ENCODE results near the gene GPRIN3.

Gene GPRIN3

DNA sequence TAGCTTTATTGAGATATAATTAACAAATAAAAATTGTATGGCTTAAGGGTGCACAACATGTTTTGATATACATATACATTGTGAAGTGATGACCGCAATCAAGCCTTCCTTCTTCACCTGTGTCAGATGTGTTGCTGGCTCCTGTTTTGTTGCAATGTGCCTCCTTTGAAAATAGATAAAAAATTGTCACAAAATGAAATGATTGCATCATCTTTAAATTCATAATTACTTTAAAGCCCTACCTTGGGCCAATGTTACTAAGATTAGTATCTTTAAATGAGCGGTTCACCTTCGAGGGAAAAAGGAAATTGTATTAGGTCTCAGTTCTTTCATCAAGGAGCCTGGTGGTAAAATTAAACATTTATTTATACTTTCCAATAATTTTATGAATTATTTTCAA is 77.3 kb downstream of the GPRIN3 start:
- Histone ChIP-seq H3K27me3 (ENCODE audit: insufficient read depth, low read length, poor library complexity) (no peaks in the 10 kb centered on the region), H3K27ac (ENCODE audit: low read length) (no peak overlapping the region), H3K4me3 (ENCODE audit: low read depth in 1 of 2, low read length in 2 of 2) (no peak overlapping the region), H3K79me2 (ENCODE audit: insufficient read depth, low read length) (no peaks in the 10 kb centered on the region), H3K4me1 (ENCODE audit: insufficient read depth, low read length) (peaks cover 3% of the 10 kb centered on the region; the same call in 1 of the 2 replicates), H3K9ac (ENCODE audit: low read depth, low read length) (no peak overlapping the region), H3K9me3 (ENCODE audit: insufficient read depth, low read length, severe bottlenecking) (no peaks in the 10 kb centered on the region), H4K20me1 (ENCODE audit: insufficient read depth, low read length) (no peaks in the 10 kb centered on the region), H3K4me2 (ENCODE audit: insufficient read depth, low read length) (no peak overlapping the region), H2AFZ (ENCODE audit: low read depth, low read length) (no peak overlapping the region), H3K36me3 (ENCODE audit: insufficient read depth, low read length) (no peaks in the 10 kb centered on the region)
- DNase-seq: no peak
- ATAC-seq (ENCODE audit: insufficient read depth, low read depth): no peak
- TF ChIP-seq, protein P1, sequence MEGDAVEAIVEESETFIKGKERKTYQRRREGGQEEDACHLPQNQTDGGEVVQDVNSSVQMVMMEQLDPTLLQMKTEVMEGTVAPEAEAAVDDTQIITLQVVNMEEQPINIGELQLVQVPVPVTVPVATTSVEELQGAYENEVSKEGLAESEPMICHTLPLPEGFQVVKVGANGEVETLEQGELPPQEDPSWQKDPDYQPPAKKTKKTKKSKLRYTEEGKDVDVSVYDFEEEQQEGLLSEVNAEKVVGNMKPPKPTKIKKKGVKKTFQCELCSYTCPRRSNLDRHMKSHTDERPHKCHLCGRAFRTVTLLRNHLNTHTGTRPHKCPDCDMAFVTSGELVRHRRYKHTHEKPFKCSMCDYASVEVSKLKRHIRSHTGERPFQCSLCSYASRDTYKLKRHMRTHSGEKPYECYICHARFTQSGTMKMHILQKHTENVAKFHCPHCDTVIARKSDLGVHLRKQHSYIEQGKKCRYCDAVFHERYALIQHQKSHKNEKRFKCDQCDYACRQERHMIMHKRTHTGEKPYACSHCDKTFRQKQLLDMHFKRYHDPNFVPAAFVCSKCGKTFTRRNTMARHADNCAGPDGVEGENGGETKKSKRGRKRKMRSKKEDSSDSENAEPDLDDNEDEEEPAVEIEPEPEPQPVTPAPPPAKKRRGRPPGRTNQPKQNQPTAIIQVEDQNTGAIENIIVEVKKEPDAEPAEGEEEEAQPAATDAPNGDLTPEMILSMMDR (IDR thresholded peaks at IDR 0.05; ENCODE audit: borderline replicate concordance, extremely low read depth, low read length, poor library complexity, severe bottlenecking): no peak
- no peak for TF ChIP-seq EZH2 (IDR thresholded peaks at IDR 0.05; ENCODE audit: borderline replicate concordance, low read depth, low read length, severe bottlenecking)

GRCh38 chr4:89226665-89227574 is 80.7 kb downstream of the GPRIN3 start:
- Histone ChIP-seq H3K4me1 (ENCODE audit: insufficient read depth, low read length) (peaks cover 3% of the 10 kb centered on the region; the same call in 1 of the 2 replicates), H3K27me3 (ENCODE audit: insufficient read depth, low read length, poor library complexity) (no peaks in the 10 kb centered on the region), H4K20me1 (ENCODE audit: insufficient read depth, low read length) (no peaks in the 10 kb centered on the region), H3K9ac (ENCODE audit: low read depth, low read length) (no peak overlapping the region), H3K79me2 (ENCODE audit: insufficient read depth, low read length) (no peaks in the 10 kb centered on the region), H2AFZ (ENCODE audit: low read depth, low read length) (peak overlapping the region; percentile 10), H3K27ac (ENCODE audit: low read length) (no peak overlapping the region), H3K36me3 (ENCODE audit: insufficient read depth, low read length) (no peaks in the 10 kb centered on the region), H3K9me3 (ENCODE audit: insufficient read depth, low read length, severe bottlenecking) (no peaks in the 10 kb centered on the region), H3K4me3 (ENCODE audit: low read depth in 1 of 2, low read length in 2 of 2) (no peak overlapping the region), H3K4me2 (ENCODE audit: insufficient read depth, low read length) (no peak overlapping the region)
- peak; percentile 74 for DNase-seq
- peak; percentile 99 for ATAC-seq (ENCODE audit: insufficient read depth, low read depth)
- TF ChIP-seq, protein P1 (IDR thresholded peaks at IDR 0.05; ENCODE audit: borderline replicate concordance, extremely low read depth, low read length, poor library complexity, severe bottlenecking): peak; percentile 82
- TF ChIP-seq EZH2 (IDR thresholded peaks at IDR 0.05; ENCODE audit: borderline replicate concordance, low read depth, low read length, severe bottlenecking): no peak

DNA sequence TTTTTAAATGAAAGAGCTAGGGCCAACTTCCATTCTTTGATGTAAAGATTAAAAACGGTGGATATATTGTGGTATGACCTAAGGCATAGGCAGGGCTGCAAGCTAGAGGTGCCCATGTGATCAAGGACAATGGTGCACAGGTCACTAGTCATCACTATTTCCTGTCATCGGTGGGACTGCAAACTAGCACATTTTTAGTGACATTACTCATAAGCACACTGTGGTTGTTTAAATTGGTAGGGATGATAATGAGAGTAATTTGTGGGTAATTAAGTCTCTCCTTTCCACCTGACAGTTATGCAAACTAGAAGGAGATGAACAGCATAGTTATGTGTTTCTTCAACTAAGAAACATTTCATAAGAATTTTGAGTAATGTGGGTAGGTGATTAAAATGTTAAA is 85.4 kb downstream of the GPRIN3 start:
- H3K27me3 ChIP-seq (ENCODE audit: insufficient read depth, low read length, poor library complexity): no peaks in the 10 kb centered on the region
- no peak overlapping the region for H3K9ac ChIP-seq (ENCODE audit: low read depth, low read length)
- no peak overlapping the region for H3K4me2 ChIP-seq (ENCODE audit: insufficient read depth, low read length)
- no peak for ATAC-seq (ENCODE audit: insufficient read depth, low read depth)
- H3K9me3 ChIP-seq (ENCODE audit: insufficient read depth, low read length, severe bottlenecking): no peaks in the 10 kb centered on the region
- H4K20me1 ChIP-seq (ENCODE audit: insufficient read depth, low read length): no peaks in the 10 kb centered on the region
- no peak overlapping the region for H3K27ac ChIP-seq (ENCODE audit: low read length)
- no peaks in the 10 kb centered on the region for H3K36me3 ChIP-seq (ENCODE audit: insufficient read depth, low read length)
- no peak overlapping the region for H3K4me3 ChIP-seq (ENCODE audit: low read depth in 1 of 2, low read length in 2 of 2)
- TF ChIP-seq, protein P1 (IDR thresholded peaks at IDR 0.05; ENCODE audit: borderline replicate concordance, extremely low read depth, low read length, poor library complexity, severe bottlenecking): no peak
- no peak for TF ChIP-seq EZH2 (IDR thresholded peaks at IDR 0.05; ENCODE audit: borderline replicate concordance, low read depth, low read length, severe bottlenecking)
- no peaks in the 10 kb centered on the region for H3K79me2 ChIP-seq (ENCODE audit: insufficient read depth, low read length)
- H3K4me1 ChIP-seq (ENCODE audit: insufficient read depth, low read length): peaks cover 1% of the 10 kb centered on the region; the same call in 1 of the 2 replicates
- no peak overlapping the region for H2AFZ ChIP-seq (ENCODE audit: low read depth, low read length)
- no peak for DNase-seq

Data from DND-41 (cell line).